Measurements from ENCODE around the gene TMEM198.

DNA sequence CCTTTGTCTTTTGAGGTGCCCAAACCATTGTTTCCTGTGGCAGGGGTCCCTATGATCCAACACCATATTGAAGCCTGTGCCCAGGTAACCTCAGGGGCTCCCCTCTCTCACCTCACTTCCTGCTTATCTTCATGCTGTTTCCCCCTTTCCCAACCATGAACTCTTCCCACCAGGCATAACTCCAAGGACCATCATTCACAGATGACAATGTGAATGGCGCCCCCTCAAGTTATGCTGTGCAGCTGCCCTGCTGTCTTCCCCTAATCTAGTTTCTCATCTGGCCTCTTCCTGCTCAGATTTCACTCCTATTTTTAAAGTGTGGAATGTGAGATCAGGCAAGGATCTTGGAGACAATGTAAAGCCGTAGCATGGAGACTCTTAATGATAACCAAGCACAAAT is 43.7 kb upstream of the TMEM198 start:
- TF ChIP-seq, protein P1, sequence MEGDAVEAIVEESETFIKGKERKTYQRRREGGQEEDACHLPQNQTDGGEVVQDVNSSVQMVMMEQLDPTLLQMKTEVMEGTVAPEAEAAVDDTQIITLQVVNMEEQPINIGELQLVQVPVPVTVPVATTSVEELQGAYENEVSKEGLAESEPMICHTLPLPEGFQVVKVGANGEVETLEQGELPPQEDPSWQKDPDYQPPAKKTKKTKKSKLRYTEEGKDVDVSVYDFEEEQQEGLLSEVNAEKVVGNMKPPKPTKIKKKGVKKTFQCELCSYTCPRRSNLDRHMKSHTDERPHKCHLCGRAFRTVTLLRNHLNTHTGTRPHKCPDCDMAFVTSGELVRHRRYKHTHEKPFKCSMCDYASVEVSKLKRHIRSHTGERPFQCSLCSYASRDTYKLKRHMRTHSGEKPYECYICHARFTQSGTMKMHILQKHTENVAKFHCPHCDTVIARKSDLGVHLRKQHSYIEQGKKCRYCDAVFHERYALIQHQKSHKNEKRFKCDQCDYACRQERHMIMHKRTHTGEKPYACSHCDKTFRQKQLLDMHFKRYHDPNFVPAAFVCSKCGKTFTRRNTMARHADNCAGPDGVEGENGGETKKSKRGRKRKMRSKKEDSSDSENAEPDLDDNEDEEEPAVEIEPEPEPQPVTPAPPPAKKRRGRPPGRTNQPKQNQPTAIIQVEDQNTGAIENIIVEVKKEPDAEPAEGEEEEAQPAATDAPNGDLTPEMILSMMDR (IDR thresholded peaks at IDR 0.05): no peak
- no peak for TF ChIP-seq POLR2A (IDR thresholded peaks at IDR 0.05)

Data from right lobe of liver (tissue), 4 donors.